Vagina (tissue), 2 donors: ENCODE data around the gene TBCEL. TPM values are rescaled to one million over a fixed set of nuclear protein-coding genes. Genes with fewer than 3 reads are reported as not detected.

Source experiments
- DNase-seq, 2 donors: peaks; one replicate each; pipeline ENCODE4 v3.0.0-alpha.2; 2017; ENCODE audit errors: extremely low spot score in 2 of 2
- H3K27ac ChIP-seq: fragments of 200-600 bp; sonication (generic); one replicate; pipeline ENCODE4 v1.5.1; 2019
- H3K27me3 ChIP-seq: fragments of 200-600 bp; sonication (generic); one replicate; pipeline ENCODE4 v1.5.1; 2019
- H3K36me3 ChIP-seq, 2 donors: fragments of 200-600 bp; sonication (generic); one replicate each; pipeline ENCODE4 v1.5.1; 2017 to 2019
- H3K4me1 ChIP-seq: fragments of 200-600 bp; sonication (generic); one replicate; pipeline ENCODE4 v1.5.1; 2019
- H3K4me3 ChIP-seq, 2 donors: fragments of 200-600 bp; sonication (generic); 1 replicate in 1 of 2; 2 replicates in 1 of 2; pipeline ENCODE4 v1.5.1; 2016 to 2019
- H3K9me3 ChIP-seq: fragments of 200-600 bp; sonication (generic); one replicate; pipeline ENCODE4 v1.5.1; 2019
- CTCF ChIP-seq, 3 experiments: fragments of 450-650 bp in 2 of 3; fragments of 200-600 bp in 1 of 3; sonication (generic) in 1 of 3; IDR thresholded peaks; one replicate each; pipeline ENCODE4 v1.5.1; 2017 to 2019; ENCODE audit warnings: antibody characterized with exemption in 3 of 3, mild to moderate bottlenecking in 2 of 3, moderate library complexity in 2 of 3
- POLR2A ChIP-seq, 2 donors: fragments of 450-650 bp; IDR thresholded peaks; one replicate each; pipeline ENCODE4 v1.6.1; 2017; ENCODE audit warnings: antibody characterized with exemption in 2 of 2, mild to moderate bottlenecking in 2 of 2, moderate library complexity in 2 of 2
- POLR2AphosphoS5 ChIP-seq, 2 donors: sonication (generic); formaldehyde crosslinking; IDR thresholded peaks; one replicate each; pipeline ENCODE4 v1.9.0; 2017; ENCODE audit warnings: antibody characterized with exemption in 2 of 2, mild to moderate bottlenecking in 2 of 2, low read depth in 1 of 2; ENCODE audit not compliant: insufficient read depth in 1 of 2
- intact Hi-C: fragments of 100-400 bp; cut with DNase I; formaldehyde crosslinking; loops from one replicate; pipeline ENCODE4 v1.15.1; 2023
- total RNA-seq: library from RNA; depleted of rRNA; stranded (reverse); fragments of >200 nt; gene quantifications from one replicate; pipeline ENCODE4 v1.2.3, GENCODE V29; 2016

The TBCEL gene
- total RNA-seq, 1 donor from 2014 or later: 19.2 TPM

- H3K4me1 ChIP-seq: no peaks in the 10 kb centered on the region
- H3K4me3 ChIP-seq: no peak overlapping the region
- no peaks in the 10 kb centered on the region for H3K36me3 ChIP-seq
- H3K27me3 ChIP-seq: no peaks in the 10 kb centered on the region
- TF ChIP-seq CTCF (IDR thresholded peaks at IDR 0.05) (no peak), POLR2AphosphoS5 (IDR thresholded peaks at IDR 0.05; ENCODE audit: insufficient read depth in 1 of 2, low read depth in 1 of 2) (no peak), POLR2A (IDR thresholded peaks at IDR 0.05) (no peak)
- intact Hi-C loops: no loop called here
- no peaks in the 10 kb centered on the region for H3K9me3 ChIP-seq
- DNase-seq: no peak
- H3K27ac ChIP-seq: no peak overlapping the region
Measured at GRCh38 chr11:121129362-121130340, 105.7 kb downstream of the TBCEL start.

GRCh38 chr11:121131656-121132055 lies 107.8 kb downstream of the TBCEL start:
- intact Hi-C loops: no loop called here
- Histone ChIP-seq H3K36me3 (no peaks in the 10 kb centered on the region), H3K4me1 (no peaks in the 10 kb centered on the region), H3K9me3 (no peaks in the 10 kb centered on the region), H3K4me3 (no peak overlapping the region), H3K27me3 (no peaks in the 10 kb centered on the region), H3K27ac (no peak overlapping the region)
- TF ChIP-seq POLR2AphosphoS5 (IDR thresholded peaks at IDR 0.05; ENCODE audit: insufficient read depth in 1 of 2, low read depth in 1 of 2): no peak
- TF ChIP-seq CTCF (IDR thresholded peaks at IDR 0.05): no peak
- TF ChIP-seq POLR2A (IDR thresholded peaks at IDR 0.05): no peak
- DNase-seq: no peak

- Histone ChIP-seq H3K27me3 (no peaks in the 10 kb centered on the region), H3K36me3 (no peaks in the 10 kb centered on the region), H3K27ac (no peak overlapping the region), H3K4me1 (no peaks in the 10 kb centered on the region), H3K4me3 (no peak overlapping the region), H3K9me3 (no peaks in the 10 kb centered on the region)
- no peak for DNase-seq
- TF ChIP-seq POLR2AphosphoS5 (IDR thresholded peaks at IDR 0.05; ENCODE audit: insufficient read depth in 1 of 2, low read depth in 1 of 2) (no peak), POLR2A (IDR thresholded peaks at IDR 0.05) (no peak), CTCF (IDR thresholded peaks at IDR 0.05) (no peak)
- intact Hi-C loops: no loop called here
Measured at GRCh38 chr11:121132211-121132976, 108.5 kb downstream of the TBCEL start.

GRCh38 chr11:121134741-121135312 lies 110.9 kb downstream of the TBCEL start:
- H3K27me3 ChIP-seq: no peaks in the 10 kb centered on the region
- TF ChIP-seq POLR2AphosphoS5 (IDR thresholded peaks at IDR 0.05; ENCODE audit: insufficient read depth in 1 of 2, low read depth in 1 of 2): no peak
- no peaks in the 10 kb centered on the region for H3K4me1 ChIP-seq
- H3K4me3 ChIP-seq: no peak overlapping the region
- H3K27ac ChIP-seq: no peak overlapping the region
- DNase-seq: no peak
- no peaks in the 10 kb centered on the region for H3K36me3 ChIP-seq
- no peaks in the 10 kb centered on the region for H3K9me3 ChIP-seq
- intact Hi-C loops: no loop called here

- no peaks in the 10 kb centered on the region for H3K36me3 ChIP-seq
- intact Hi-C loops: no loop called here
- TF ChIP-seq POLR2A (IDR thresholded peaks at IDR 0.05) (no peak), POLR2AphosphoS5 (IDR thresholded peaks at IDR 0.05; ENCODE audit: insufficient read depth in 1 of 2, low read depth in 1 of 2) (no peak), CTCF (IDR thresholded peaks at IDR 0.05) (no peak)
- no peak for DNase-seq
- H3K4me1 ChIP-seq: no peaks in the 10 kb centered on the region
- H3K27me3 ChIP-seq: no peaks in the 10 kb centered on the region
- no peaks in the 10 kb centered on the region for H3K9me3 ChIP-seq
- no peak overlapping the region for H3K27ac ChIP-seq
- no peak overlapping the region for H3K4me3 ChIP-seq
Measured at GRCh38 chr11:121137005-121137404, 113.1 kb downstream of the TBCEL start.
